ENCODE results near the gene NINJ2. TPM values are rescaled to one million over a fixed set of nuclear protein-coding genes. Genes with fewer than 3 reads are reported as not detected.
A peak's percentile ranks its signal among the peaks of the same experiment; 100 is the strongest.

NINJ2 gene
- polyA plus RNA-seq, 1 donor from 2014 or later, result not detected

DNA sequence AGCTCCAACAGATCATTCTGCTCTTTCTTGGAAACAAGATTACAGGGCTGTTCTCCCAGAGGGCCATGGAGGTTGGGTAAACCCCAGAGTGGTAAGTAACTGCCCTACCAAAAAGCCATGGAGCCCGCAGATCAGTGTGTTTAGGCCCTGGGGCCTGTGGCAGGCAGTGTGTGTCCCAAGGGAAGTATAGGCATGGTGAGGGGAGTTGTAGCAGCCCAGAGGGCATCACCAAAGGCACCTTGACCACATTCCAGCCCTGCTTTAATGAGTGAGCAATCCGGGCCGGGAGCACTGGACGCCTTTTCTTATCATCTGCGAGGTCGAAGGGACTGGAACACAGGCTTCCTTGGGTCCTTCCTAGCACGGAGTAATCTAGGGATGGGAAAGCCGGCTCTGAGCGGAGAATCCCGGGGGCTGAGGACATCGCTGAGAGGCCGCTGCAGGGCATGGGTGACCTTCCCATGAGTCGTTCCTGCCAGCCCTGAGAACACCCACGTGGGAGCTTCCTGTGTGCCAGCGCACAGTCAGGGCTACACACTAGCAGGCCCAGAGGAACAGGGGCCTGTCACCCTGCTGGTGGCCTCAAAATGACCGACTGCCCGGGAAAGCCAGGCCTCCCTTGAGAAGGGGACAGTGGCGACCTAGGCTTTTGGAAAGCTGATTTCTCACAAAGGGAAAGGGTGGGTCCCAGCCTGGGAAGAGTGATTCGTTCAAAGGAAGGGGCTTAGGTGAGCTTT is 91.3 kb downstream of the NINJ2 start:
- no peaks in the 10 kb centered on the region for H3F3A ChIP-seq (ENCODE audit: insufficient read depth, low read length, poor library complexity, severe bottlenecking)
- no peak overlapping the region for H2AFZ ChIP-seq (ENCODE audit: low read depth, low read length)
- H3K9me2 ChIP-seq (ENCODE audit: insufficient read depth, low read length), result no peaks in the 10 kb centered on the region
- TF ChIP-seq, protein P1, sequence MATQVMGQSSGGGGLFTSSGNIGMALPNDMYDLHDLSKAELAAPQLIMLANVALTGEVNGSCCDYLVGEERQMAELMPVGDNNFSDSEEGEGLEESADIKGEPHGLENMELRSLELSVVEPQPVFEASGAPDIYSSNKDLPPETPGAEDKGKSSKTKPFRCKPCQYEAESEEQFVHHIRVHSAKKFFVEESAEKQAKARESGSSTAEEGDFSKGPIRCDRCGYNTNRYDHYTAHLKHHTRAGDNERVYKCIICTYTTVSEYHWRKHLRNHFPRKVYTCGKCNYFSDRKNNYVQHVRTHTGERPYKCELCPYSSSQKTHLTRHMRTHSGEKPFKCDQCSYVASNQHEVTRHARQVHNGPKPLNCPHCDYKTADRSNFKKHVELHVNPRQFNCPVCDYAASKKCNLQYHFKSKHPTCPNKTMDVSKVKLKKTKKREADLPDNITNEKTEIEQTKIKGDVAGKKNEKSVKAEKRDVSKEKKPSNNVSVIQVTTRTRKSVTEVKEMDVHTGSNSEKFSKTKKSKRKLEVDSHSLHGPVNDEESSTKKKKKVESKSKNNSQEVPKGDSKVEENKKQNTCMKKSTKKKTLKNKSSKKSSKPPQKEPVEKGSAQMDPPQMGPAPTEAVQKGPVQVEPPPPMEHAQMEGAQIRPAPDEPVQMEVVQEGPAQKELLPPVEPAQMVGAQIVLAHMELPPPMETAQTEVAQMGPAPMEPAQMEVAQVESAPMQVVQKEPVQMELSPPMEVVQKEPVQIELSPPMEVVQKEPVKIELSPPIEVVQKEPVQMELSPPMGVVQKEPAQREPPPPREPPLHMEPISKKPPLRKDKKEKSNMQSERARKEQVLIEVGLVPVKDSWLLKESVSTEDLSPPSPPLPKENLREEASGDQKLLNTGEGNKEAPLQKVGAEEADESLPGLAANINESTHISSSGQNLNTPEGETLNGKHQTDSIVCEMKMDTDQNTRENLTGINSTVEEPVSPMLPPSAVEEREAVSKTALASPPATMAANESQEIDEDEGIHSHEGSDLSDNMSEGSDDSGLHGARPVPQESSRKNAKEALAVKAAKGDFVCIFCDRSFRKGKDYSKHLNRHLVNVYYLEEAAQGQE (IDR thresholded peaks at IDR 0.05; ENCODE audit: borderline replicate concordance), result no peak
- no peak for TF ChIP-seq EZH2 (IDR thresholded peaks at IDR 0.05; ENCODE audit: borderline replicate concordance, insufficient read depth, low read length, poor library complexity, severe bottlenecking)
- no peak for TF ChIP-seq POLR2AphosphoS5 (IDR thresholded peaks at IDR 0.05)
- no peak for TF ChIP-seq TAF1 (IDR thresholded peaks at IDR 0.05; ENCODE audit: low read depth)
- TF ChIP-seq RAD21 (conservative IDR thresholded peaks at IDR 0.05), result no peak
- no peaks in the 10 kb centered on the region for H3K79me2 ChIP-seq (replicated peaks; ENCODE audit: insufficient read depth, low read length)
- no peak overlapping the region for H3K4me2 ChIP-seq (ENCODE audit: low read length)
- no peaks in the 10 kb centered on the region for H3K9me3 ChIP-seq (ENCODE audit: low read length)
- no peak overlapping the region for H3K27ac ChIP-seq (ENCODE audit: low read length)
- no peaks in the 10 kb centered on the region for H3K36me3 ChIP-seq (ENCODE audit: insufficient read depth, low read length)
- H3K9ac ChIP-seq (ENCODE audit: low read length), result no peak overlapping the region
- H4K20me1 ChIP-seq (ENCODE audit: insufficient read depth), result no peaks in the 10 kb centered on the region
- no peak overlapping the region for H3K4me3 ChIP-seq (ENCODE audit: low read length)
- no peaks in the 10 kb centered on the region for H3K27me3 ChIP-seq (ENCODE audit: insufficient read depth, low read depth, low read length)

DNA sequence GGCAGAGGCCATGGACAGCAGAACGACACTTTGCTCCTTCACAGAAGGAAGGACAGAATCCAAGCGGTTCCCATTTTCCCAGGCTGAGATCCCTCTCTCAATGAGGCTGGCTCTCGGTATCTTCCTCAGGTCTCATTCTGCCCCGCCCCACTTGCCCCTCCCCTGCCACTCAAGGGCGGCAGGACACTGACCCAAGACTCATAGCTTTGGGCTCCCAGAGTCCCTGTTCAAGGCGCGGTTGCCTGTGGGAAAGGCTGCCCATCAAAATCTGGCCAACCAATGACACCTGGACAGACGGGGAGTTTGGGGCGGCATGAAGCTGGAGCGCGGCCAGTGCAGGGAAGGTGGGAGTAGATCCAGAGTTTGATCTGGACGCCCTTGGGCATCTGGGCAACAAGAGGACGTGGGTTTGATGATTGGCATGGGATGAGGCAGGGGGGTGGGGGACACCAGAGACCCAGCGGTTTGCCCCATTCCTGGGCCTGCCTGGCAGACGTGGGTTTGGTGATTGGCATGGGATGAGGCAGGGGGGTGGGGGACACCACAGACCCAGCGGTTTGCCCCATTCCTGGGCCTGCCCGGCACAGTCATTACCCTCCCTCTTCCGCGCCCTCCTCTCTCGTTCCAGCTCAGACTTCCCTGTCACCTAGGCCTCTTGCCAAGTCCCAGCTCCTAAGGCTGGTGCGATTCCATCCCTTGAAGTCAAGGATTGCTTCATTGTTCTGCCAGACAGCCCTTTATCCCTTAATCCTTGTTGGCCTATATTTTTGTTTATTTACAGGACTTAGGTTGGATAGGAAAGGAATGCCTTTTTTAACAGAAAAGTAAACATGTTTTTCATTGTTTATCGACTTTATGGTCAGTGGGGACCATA is 92.1 kb downstream of the NINJ2 start:
- H4K20me1 ChIP-seq (ENCODE audit: insufficient read depth), result no peaks in the 10 kb centered on the region
- no peak overlapping the region for H3K4me2 ChIP-seq (ENCODE audit: low read length)
- no peaks in the 10 kb centered on the region for H3K27me3 ChIP-seq (ENCODE audit: insufficient read depth, low read depth, low read length)
- no peak overlapping the region for H3K4me3 ChIP-seq (ENCODE audit: low read length)
- no peaks in the 10 kb centered on the region for H3K79me2 ChIP-seq (replicated peaks; ENCODE audit: insufficient read depth, low read length)
- H3K9me3 ChIP-seq (ENCODE audit: low read length), result no peaks in the 10 kb centered on the region
- H2AFZ ChIP-seq (ENCODE audit: low read depth, low read length), result no peak overlapping the region
- no peaks in the 10 kb centered on the region for H3K36me3 ChIP-seq (ENCODE audit: insufficient read depth, low read length)
- TF ChIP-seq SMC3 (conservative IDR thresholded peaks at IDR 0.05; ENCODE audit: poor library complexity) (no peak), RAD21 (conservative IDR thresholded peaks at IDR 0.05) (no peak), MXI1 (conservative IDR thresholded peaks at IDR 0.05; ENCODE audit: poor library complexity, severe bottlenecking) (no peak), TAF1 (IDR thresholded peaks at IDR 0.05; ENCODE audit: low read depth) (no peak)
- H3K9ac ChIP-seq (ENCODE audit: low read length), result no peak overlapping the region
- H3K9me2 ChIP-seq (ENCODE audit: insufficient read depth, low read length), result no peaks in the 10 kb centered on the region
- no peak overlapping the region for H3K27ac ChIP-seq (ENCODE audit: low read length)
- no peaks in the 10 kb centered on the region for H3F3A ChIP-seq (ENCODE audit: insufficient read depth, low read length, poor library complexity, severe bottlenecking)

DNA sequence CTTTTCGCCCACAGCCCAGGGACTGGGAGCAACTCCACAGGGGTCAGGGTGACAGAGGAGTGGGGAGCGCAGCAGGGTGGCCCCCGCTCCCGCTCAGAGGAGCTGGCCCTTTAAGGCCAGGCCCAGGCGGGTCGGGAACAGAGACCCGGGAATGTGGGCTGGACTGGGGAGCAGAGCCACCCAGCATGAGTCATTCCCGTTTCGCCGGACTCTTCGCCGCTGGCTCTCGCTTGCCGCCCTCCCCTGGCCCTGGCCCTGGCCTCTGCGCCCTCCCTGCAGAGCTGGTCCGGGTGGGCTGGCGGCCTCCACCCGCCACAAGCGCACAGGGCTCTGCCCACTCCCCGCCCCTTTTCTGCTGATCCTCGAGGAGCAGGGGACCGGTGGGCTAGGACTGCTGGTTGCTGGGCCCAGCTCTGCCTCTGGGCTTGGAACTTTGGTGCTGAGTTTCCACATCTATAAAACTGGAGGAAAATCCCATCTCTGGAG is 92.8 kb downstream of the NINJ2 start:
- H3K9me2 ChIP-seq (ENCODE audit: insufficient read depth, low read length), result no peaks in the 10 kb centered on the region
- peak overlapping the region; percentile 88 for H3K4me2 ChIP-seq (ENCODE audit: low read length)
- no peaks in the 10 kb centered on the region for H3K79me2 ChIP-seq (replicated peaks; ENCODE audit: insufficient read depth, low read length)
- no peaks in the 10 kb centered on the region for H3K27me3 ChIP-seq (ENCODE audit: insufficient read depth, low read depth, low read length)
- peak overlapping the region; percentile 77 for H3K4me3 ChIP-seq (ENCODE audit: low read length)
- peak overlapping the region; percentile 76 for H2AFZ ChIP-seq (ENCODE audit: low read depth, low read length)
- no peaks in the 10 kb centered on the region for H3K36me3 ChIP-seq (ENCODE audit: insufficient read depth, low read length)
- H4K20me1 ChIP-seq (ENCODE audit: insufficient read depth), result no peaks in the 10 kb centered on the region
- no peak overlapping the region for H3K27ac ChIP-seq (ENCODE audit: low read length)
- peak overlapping the region; percentile 56 for H3K9ac ChIP-seq (ENCODE audit: low read length)
- H3F3A ChIP-seq (ENCODE audit: insufficient read depth, low read length, poor library complexity, severe bottlenecking), result no peaks in the 10 kb centered on the region
- TF ChIP-seq RAD21 (conservative IDR thresholded peaks at IDR 0.05) (no peak), EZH2 (IDR thresholded peaks at IDR 0.05; ENCODE audit: borderline replicate concordance, insufficient read depth, low read length, poor library complexity, severe bottlenecking) (no peak), SMC3 (conservative IDR thresholded peaks at IDR 0.05; ENCODE audit: poor library complexity) (no peak), MXI1 (conservative IDR thresholded peaks at IDR 0.05; ENCODE audit: poor library complexity, severe bottlenecking) (no peak), EP300 (conservative IDR thresholded peaks at IDR 0.05; ENCODE audit: poor library complexity, severe bottlenecking) (no peak), CTCF (IDR thresholded peaks at IDR 0.05; ENCODE audit: poor library complexity, severe bottlenecking) (no peak), POLR2AphosphoS5 (IDR thresholded peaks at IDR 0.05) (no peak), TAF1 (IDR thresholded peaks at IDR 0.05; ENCODE audit: low read depth) (no peak)
- TF ChIP-seq, protein P1 (IDR thresholded peaks at IDR 0.05; ENCODE audit: borderline replicate concordance), result no peak
- no peaks in the 10 kb centered on the region for H3K9me3 ChIP-seq (ENCODE audit: low read length)
